Femur (tissue), 1 donor: ENCODE data around the gene CHD5.
A peak's percentile ranks its signal among the peaks of the same experiment; 100 is the strongest.

ENCODE experiments used
- DNase-seq: peaks from one replicate; pipeline ENCODE4 v3.0.0-alpha.2; 2017

The CHD5 gene

GRCh38 chr1:6151291-6151822, 28.8 kb downstream of the CHD5 start:
- no peak for DNase-seq

- DNase-seq = no peak
These were observed 29.8 kb downstream of the CHD5 start for GRCh38 chr1:6150006-6150938.

GRCh38 chr1:6149597-6149996, 30.5 kb downstream of the CHD5 start:
- DNase-seq = no peak

- peak; percentile 50 for DNase-seq
These were observed 31.5 kb downstream of the CHD5 start for GRCh38 chr1:6148497-6149241.

GRCh38 chr1:6145864-6146410, 34.2 kb downstream of the CHD5 start:
- DNase-seq = no peak

GRCh38 chr1:6145396-6145750, 34.7 kb downstream of the CHD5 start:
- no peak for DNase-seq

GRCh38 chr1:6144647-6145395, 35.3 kb downstream of the CHD5 start:
- DNase-seq = no peak

GRCh38 chr1:6144175-6144574, 35.9 kb downstream of the CHD5 start:
- DNase-seq = no peak

- no peak for DNase-seq
These were observed 36.7 kb downstream of the CHD5 start for GRCh38 chr1:6143395-6143794.

- DNase-seq = no peak
These were observed 37.4 kb downstream of the CHD5 start for GRCh38 chr1:6142734-6143133.

- DNase-seq = no peak
These were observed 38.0 kb downstream of the CHD5 start for GRCh38 chr1:6142036-6142621.

GRCh38 chr1:6141592-6141991, 38.5 kb downstream of the CHD5 start:
- DNase-seq = no peak

- no peak for DNase-seq
These were observed 39.7 kb downstream of the CHD5 start for GRCh38 chr1:6140413-6140812.

- DNase-seq = no peak
These were observed 42.4 kb downstream of the CHD5 start for GRCh38 chr1:6137758-6138157.

- no peak for DNase-seq
These were observed 43.5 kb downstream of the CHD5 start for GRCh38 chr1:6136516-6137220.

- no peak for DNase-seq
These were observed 45.2 kb downstream of the CHD5 start for GRCh38 chr1:6134741-6135510.

- no peak for DNase-seq
These were observed 45.9 kb downstream of the CHD5 start for GRCh38 chr1:6134206-6134605.

GRCh38 chr1:6133146-6133895, 46.8 kb downstream of the CHD5 start:
- no peak for DNase-seq

- no peak for DNase-seq
These were observed 48.6 kb downstream of the CHD5 start for GRCh38 chr1:6131561-6131960.

GRCh38 chr1:6130596-6130995, 49.5 kb downstream of the CHD5 start:
- no peak for DNase-seq
